ENCODE results near the gene STK36.

The STK36 gene

GRCh38 chr2:218720048-218721041 lies 48.5 kb downstream of the STK36 start:
- no peak for DNase-seq (ENCODE audit: low spot score)

- no peak for DNase-seq (ENCODE audit: low spot score)
Observed at GRCh38 chr2:218721488-218721887, 49.6 kb downstream of the STK36 start.

- no peak for DNase-seq (ENCODE audit: low spot score)
Observed at GRCh38 chr2:218721934-218722333, 50.0 kb downstream of the STK36 start.

- DNase-seq (ENCODE audit: low spot score) = no peak
Observed at GRCh38 chr2:218722419-218722818, 50.5 kb downstream of the STK36 start.

- no peak for DNase-seq (ENCODE audit: low spot score)
Observed at GRCh38 chr2:218722876-218723785, 51.2 kb downstream of the STK36 start.

- DNase-seq (ENCODE audit: low spot score) = no peak
Observed at GRCh38 chr2:218726004-218726574, 54.2 kb downstream of the STK36 start.

- no peak for DNase-seq (ENCODE audit: low spot score)
Observed at GRCh38 chr2:218727502-218728165, 55.7 kb downstream of the STK36 start.

GRCh38 chr2:218729640-218730039 lies 57.8 kb downstream of the STK36 start:
- no peak for DNase-seq (ENCODE audit: low spot score)

GRCh38 chr2:218732052-218732760 lies 60.3 kb downstream of the STK36 start:
- DNase-seq (ENCODE audit: low spot score) = no peak

GRCh38 chr2:218732761-218733158 lies 60.9 kb downstream of the STK36 start:
- DNase-seq (ENCODE audit: low spot score) = no peak

- DNase-seq (ENCODE audit: low spot score) = peak; percentile 51
Observed at GRCh38 chr2:218733171-218734021, 61.5 kb downstream of the STK36 start.

GRCh38 chr2:218734190-218734975 lies 62.5 kb downstream of the STK36 start:
- DNase-seq (ENCODE audit: low spot score) = no peak

GRCh38 chr2:218736531-218736930 lies 64.6 kb downstream of the STK36 start:
- no peak for DNase-seq (ENCODE audit: low spot score)

- DNase-seq (ENCODE audit: low spot score) = no peak
Observed at GRCh38 chr2:218743068-218743467, 71.2 kb downstream of the STK36 start.

- DNase-seq (ENCODE audit: low spot score) = no peak
Observed at GRCh38 chr2:218744615-218745014, 72.7 kb downstream of the STK36 start.

- no peak for DNase-seq (ENCODE audit: low spot score)
Observed at GRCh38 chr2:218745160-218745558, 73.3 kb downstream of the STK36 start.

GRCh38 chr2:218745559-218746469 lies 73.9 kb downstream of the STK36 start:
- DNase-seq (ENCODE audit: low spot score) = no peak

GRCh38 chr2:218746470-218746795 lies 74.5 kb downstream of the STK36 start:
- DNase-seq (ENCODE audit: low spot score) = no peak

Measured in GM03348 (cell line).